ENCODE results near the gene ZNF329. TPM values are rescaled to one million over a fixed set of nuclear protein-coding genes. Genes with fewer than 3 reads are reported as not detected.

ZNF329 gene
- total and polyA plus RNA-seq, 2 of the 13 experiments (the other 11 are each of a cell fraction or from before 2014, with no cell fraction given) = 3.8 to 9.6 TPM

GRCh38 chr19:58182989-58183816 is 32.6 kb upstream of the ZNF329 start, which contains the start of gene ZNF274 (continued):
- TF ChIP-seq ZNF441 (CRISPR knock-in tag; IDR thresholded peaks at IDR 0.05; ENCODE audit: borderline replicate concordance) = no peak
- TF ChIP-seq ZNF501 (CRISPR knock-in tag; IDR thresholded peaks at IDR 0.05) = peak; percentile 98
- peak; percentile 6 for TF ChIP-seq ZNF564 (CRISPR knock-in tag; IDR thresholded peaks at IDR 0.05)
- TF ChIP-seq NFE2 (CRISPR knock-in tag; IDR thresholded peaks at IDR 0.05) = no peak

DNA sequence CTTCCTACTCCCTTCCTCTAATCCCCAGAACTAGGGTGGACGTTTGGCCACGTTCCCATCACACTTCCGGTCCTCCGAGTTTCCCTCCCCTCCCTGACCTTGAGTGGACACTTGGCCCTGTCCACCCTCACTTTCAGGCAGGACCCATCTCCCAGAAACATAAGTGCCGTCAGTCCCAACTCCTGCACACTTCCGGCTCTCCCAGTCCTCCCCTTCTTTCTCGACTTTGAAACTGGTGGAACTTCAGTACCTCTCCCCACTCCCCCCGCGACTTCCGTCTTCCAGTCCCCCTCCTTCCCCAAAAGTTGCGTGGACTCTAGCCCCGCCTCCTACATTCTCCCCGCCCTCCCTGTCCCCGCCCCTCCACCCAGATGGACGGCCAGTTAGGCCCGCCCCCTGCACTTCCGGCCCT is 32.0 kb upstream of the ZNF329 start:
- Histone ChIP-seq H3K27ac (ENCODE audit: extremely low read length, insufficient read depth, low read length) (peak overlapping the region; percentile 100), H3K4me1 (ENCODE audit: insufficient read depth, low read length) (peaks cover 12% of the 10 kb centered on the region), H3K4me3 (replicated peaks in 1 of 3; ENCODE audit: insufficient read depth in 1 of 3, low read depth in 2 of 3, low read length in 3 of 3) (peak overlapping the region; percentile 61 to 88 (median 77)), H3K9me3 (ENCODE audit: low read length) (peaks cover 65% of the 10 kb centered on the region), H3K36me3 (replicated peaks in 1 of 2; ENCODE audit: control insufficient read depth in 1 of 2, insufficient read depth in 2 of 2, low read length in 2 of 2) (peaks cover 16 to 22% of the 10 kb centered on the region in 2 experiments), H3K4me2 (ENCODE audit: low read depth, low read length) (peak overlapping the region; percentile 93), H3K79me2 (ENCODE audit: insufficient read depth, low read length) (peaks cover 10% of the 10 kb centered on the region), H2AFZ (ENCODE audit: low read length) (peak overlapping the region; percentile 20), H3K9ac (ENCODE audit: insufficient read depth, low read depth, low read length) (peak overlapping the region; percentile 96), H4K20me1 (ENCODE audit: insufficient read depth, low read length) (no peaks in the 10 kb centered on the region), H3K27me3 (ENCODE audit: control insufficient read depth in 1 of 2, insufficient read depth in 2 of 2, low read length in 2 of 2) (no peaks in the 10 kb centered on the region; a peak in 1 of 5 replicates)
- ATAC-seq (no peak), DNase-seq (ENCODE audit: low spot score) (no peak), FAIRE-seq (no peak)
- ChIA-PET POLR2A (interaction anchor here (0.6 to 1.9 kb wide), 14 partner anchors 28 to 777 kb away, joined by 3 to 16 read pairs (median 5); partner anchors contain the start of genes ERVK3-1, ZNF497, ZNF544 and ZNF584), CTCF (ENCODE audit: low intra/inter-chr PET ratio, low total read pairs) (interaction anchor here (1.6 kb wide), 1 partner anchor 128 kb away, joined by 11 read pairs; no protein-coding TSS in a partner anchor)
- no TSS peak for BruUV-seq (replicated peaks)
- intact Hi-C loops (cut with micrococcal nuclease; ENCODE audit: unreplicated experiment) = loop anchor here (5.0 kb wide), 4 partner anchors 45 to 205 kb away; partner anchors contain the start of genes ERVK3-1, RPS5, ZNF544 and ZSCAN22
- in situ Hi-C loops (cut with HindIII; ENCODE audit: extremely low pct_ligation_motif_present, low pct_unique_long_range_greater_than_20kb) = loop anchor here (5.0 kb wide), 1 partner anchor 125 kb away; the partner anchor contains the start of gene ERVK3-1
- WGBS (ENCODE audit: low lambda C conversion rate) = 6% methylated on average over 17 of the region's 17 CpGs
- TF ChIP-seq HNRNPL (IDR thresholded peaks at IDR 0.05; ENCODE audit: low read depth, low read length) = no peak
- TF ChIP-seq ZNF564 (CRISPR knock-in tag; IDR thresholded peaks at IDR 0.05) = 0 out of 2 replicates have a peak, but pooled peaks have one; percentile 46
- peak; percentile 19; the same call in 1 of the 2 replicates for TF ChIP-seq BCL6 (CRISPR knock-in tag; IDR thresholded peaks at IDR 0.05)
- TF ChIP-seq, protein P1, sequence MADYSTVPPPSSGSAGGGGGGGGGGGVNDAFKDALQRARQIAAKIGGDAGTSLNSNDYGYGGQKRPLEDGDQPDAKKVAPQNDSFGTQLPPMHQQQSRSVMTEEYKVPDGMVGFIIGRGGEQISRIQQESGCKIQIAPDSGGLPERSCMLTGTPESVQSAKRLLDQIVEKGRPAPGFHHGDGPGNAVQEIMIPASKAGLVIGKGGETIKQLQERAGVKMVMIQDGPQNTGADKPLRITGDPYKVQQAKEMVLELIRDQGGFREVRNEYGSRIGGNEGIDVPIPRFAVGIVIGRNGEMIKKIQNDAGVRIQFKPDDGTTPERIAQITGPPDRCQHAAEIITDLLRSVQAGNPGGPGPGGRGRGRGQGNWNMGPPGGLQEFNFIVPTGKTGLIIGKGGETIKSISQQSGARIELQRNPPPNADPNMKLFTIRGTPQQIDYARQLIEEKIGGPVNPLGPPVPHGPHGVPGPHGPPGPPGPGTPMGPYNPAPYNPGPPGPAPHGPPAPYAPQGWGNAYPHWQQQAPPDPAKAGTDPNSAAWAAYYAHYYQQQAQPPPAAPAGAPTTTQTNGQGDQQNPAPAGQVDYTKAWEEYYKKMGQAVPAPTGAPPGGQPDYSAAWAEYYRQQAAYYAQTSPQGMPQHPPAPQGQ (CRISPR knock-in tag; IDR thresholded peaks at IDR 0.05; ENCODE audit: borderline replicate concordance) = no peak
- TF ChIP-seq HIC2 (CRISPR knock-in tag; IDR thresholded peaks at IDR 0.05; ENCODE audit: low read depth) = no peak
- TF ChIP-seq MYC (CRISPR knock-in tag; IDR thresholded peaks at IDR 0.05; ENCODE audit: borderline replicate concordance) = no peak
- TF ChIP-seq HOXA5 (CRISPR knock-in tag; IDR thresholded peaks at IDR 0.05) = 0 out of 2 replicates have a peak, but pooled peaks have one; percentile 4
- TF ChIP-seq GLI4 (CRISPR knock-in tag; IDR thresholded peaks at IDR 0.05; ENCODE audit: borderline replicate concordance) = no peak
- no peak for TF ChIP-seq MEF2D (CRISPR knock-in tag; IDR thresholded peaks at IDR 0.05)
- TF ChIP-seq ZNF777 (CRISPR knock-in tag; IDR thresholded peaks at IDR 0.05) = no peak
- TF ChIP-seq SMAD9 (CRISPR knock-in tag; IDR thresholded peaks at IDR 0.05) = no peak
- TF ChIP-seq ZNF7 (CRISPR knock-in tag; IDR thresholded peaks at IDR 0.05) = no peak
- no peak for TF ChIP-seq REXO4 (CRISPR knock-in tag; IDR thresholded peaks at IDR 0.05; ENCODE audit: borderline replicate concordance)
- TF ChIP-seq ZNF33B (CRISPR knock-in tag; IDR thresholded peaks at IDR 0.05) = no peak
- TF ChIP-seq NR2F6 (IDR thresholded peaks at IDR 0.05) = no peak
- no peak for TF ChIP-seq NR2F6 (CRISPR knock-in tag; IDR thresholded peaks at IDR 0.05)
- no peak for TF ChIP-seq ZNF264 (CRISPR knock-in tag; IDR thresholded peaks at IDR 0.05)
